H9 (cell line): ENCODE data around the gene PBOV1. TPM values are rescaled to one million over a fixed set of nuclear protein-coding genes. Genes with fewer than 3 reads are reported as not detected.

Experiments used
- DNase-seq: peaks from one replicate; pipeline ENCODE4 v3.0.0-alpha.2; 2017
- H2AFZ ChIP-seq: one replicate; pipeline ENCODE4 v1.6.1; 2013; ENCODE audit warnings: mild to moderate bottlenecking, low read length, control low read depth, moderate library complexity
- H2AK5ac ChIP-seq: 2 replicates; pipeline ENCODE4 v1.6.1; 2013; ENCODE audit warnings: low read length, control low read depth, mixed read lengths; ENCODE audit not compliant: insufficient read length
- H2BK120ac ChIP-seq: one replicate; pipeline ENCODE4 v1.6.1; 2013; ENCODE audit warnings: low read depth, mild to moderate bottlenecking, low read length, control low read depth, inconsistent platforms; ENCODE audit not compliant: poor library complexity, severe bottlenecking
- H2BK12ac ChIP-seq: 2 replicates; pipeline ENCODE4 v1.6.1; 2013; ENCODE audit warnings: low read length, control low read depth, mixed read lengths, low read depth; ENCODE audit not compliant: insufficient read length
- H2BK15ac ChIP-seq: 2 replicates; pipeline ENCODE4 v1.6.1; 2013; ENCODE audit warnings: low read depth, low read length, control low read depth
- H2BK20ac ChIP-seq: one replicate; pipeline ENCODE4 v1.6.1; 2013; ENCODE audit warnings: low read depth, mild to moderate bottlenecking, low read length, control low read depth, inconsistent platforms; ENCODE audit not compliant: poor library complexity, severe bottlenecking
- H2BK5ac ChIP-seq: 2 replicates; pipeline ENCODE4 v1.6.1; 2013; ENCODE audit warnings: low read length, control low read depth, mixed read lengths; ENCODE audit not compliant: insufficient read length
- H3K14ac ChIP-seq: 2 replicates; pipeline ENCODE4 v1.6.1; 2013; ENCODE audit warnings: low read length, control low read depth; ENCODE audit not compliant: insufficient read depth
- H3K18ac ChIP-seq: 2 replicates; pipeline ENCODE4 v1.6.1; 2013; ENCODE audit warnings: low read depth, mild to moderate bottlenecking, mixed read lengths, low read length, control low read depth; ENCODE audit not compliant: insufficient read length
- H3K23ac ChIP-seq: 2 replicates; pipeline ENCODE4 v1.6.1; 2013; ENCODE audit warnings: low read length, control low read depth, mixed read lengths, low read depth; ENCODE audit not compliant: insufficient read length
- H3K23me2 ChIP-seq: 2 replicates; pipeline ENCODE4 v1.6.1; 2013; ENCODE audit warnings: low read depth, mild to moderate bottlenecking, mixed read lengths, low read length, control low read depth; ENCODE audit not compliant: insufficient read length, poor library complexity, severe bottlenecking
- H3K27ac ChIP-seq: 2 replicates; pipeline ENCODE4 v1.5.1; 2013; ENCODE audit warnings: low read length, control low read depth, mixed read lengths, low read depth; ENCODE audit not compliant: insufficient read length
- H3K27me3 ChIP-seq: 2 replicates; pipeline ENCODE4 v1.6.1; 2013; ENCODE audit warnings: low read length, control low read depth, inconsistent platforms; ENCODE audit not compliant: insufficient read depth
- H3K4ac ChIP-seq: 2 replicates; pipeline ENCODE4 v1.6.1; 2013; ENCODE audit warnings: low read depth, mild to moderate bottlenecking, control low read depth, inconsistent platforms, low read length, moderate library complexity
- H3K4me1 ChIP-seq: 2 replicates; pipeline ENCODE4 v1.6.1; 2013; ENCODE audit warnings: low read length, control low read depth, inconsistent platforms; ENCODE audit not compliant: insufficient read depth
- H3K4me2 ChIP-seq: 2 replicates; pipeline ENCODE4 v1.6.1; 2013; ENCODE audit warnings: low read length, control low read depth, mixed read lengths; ENCODE audit not compliant: insufficient read length, insufficient read depth
- H3K56ac ChIP-seq: 2 replicates; pipeline ENCODE4 v1.6.1; 2013; ENCODE audit warnings: low read depth, mild to moderate bottlenecking, mixed read lengths, low read length, control low read depth; ENCODE audit not compliant: insufficient read length
- H3K79me1 ChIP-seq: 2 replicates; pipeline ENCODE4 v1.6.1; 2013; ENCODE audit warnings: low read depth, mild to moderate bottlenecking, moderate library complexity, low read length, control low read depth, inconsistent platforms; ENCODE audit not compliant: insufficient read depth, poor library complexity, severe bottlenecking
- H3K79me2 ChIP-seq: 2 replicates; pipeline ENCODE4 v1.6.1; 2013; ENCODE audit warnings: low read length, control low read depth, inconsistent platforms; ENCODE audit not compliant: insufficient read depth
- H3K9ac ChIP-seq: 2 replicates; pipeline ENCODE4 v1.6.1; 2013; ENCODE audit warnings: low read length, control low read depth, mixed read lengths; ENCODE audit not compliant: insufficient read length; ENCODE audit errors: extremely low read depth
- H3K9me3 ChIP-seq: one replicate; pipeline ENCODE4 v1.6.1; 2013; ENCODE audit warnings: low read depth, low read length, inconsistent platforms; ENCODE audit not compliant: control insufficient read depth
- H3T11ph ChIP-seq: one replicate; pipeline ENCODE4 v1.6.1; 2013; ENCODE audit warnings: mild to moderate bottlenecking, low read length, control low read depth, inconsistent platforms
- H4K20me1 ChIP-seq: one replicate; pipeline ENCODE4 v1.6.1; 2013; ENCODE audit not compliant: control insufficient read depth, insufficient read length, insufficient read depth
- H4K5ac ChIP-seq: 2 replicates; pipeline ENCODE4 v1.6.1; 2013; ENCODE audit warnings: low read depth, mild to moderate bottlenecking, mixed read lengths, low read length, control low read depth; ENCODE audit not compliant: insufficient read length
- H4K8ac ChIP-seq: replicated peaks from 2 replicates; pipeline ENCODE4 v1.6.1; 2013; ENCODE audit warnings: low read length, control low read depth, mixed read lengths, low read depth; ENCODE audit not compliant: insufficient read length
- H4K91ac ChIP-seq: 2 replicates; pipeline ENCODE4 v1.6.1; 2013; ENCODE audit warnings: low read depth, mild to moderate bottlenecking, moderate library complexity, mixed read lengths, low read length, control low read depth; ENCODE audit not compliant: insufficient read length
- H3K27ac Mint-ChIP-seq, 3 experiments: 2 replicates in 2 of 3; 3 replicates in 1 of 3; pipeline ENCODE4 v1.8.0; 2020 to 2021; ENCODE audit warnings: mixed read lengths in 3 of 3, mild to moderate bottlenecking in 1 of 3, moderate library complexity in 1 of 3
- H3K27me3 Mint-ChIP-seq: 2 replicates; pipeline ENCODE4 v1.8.0; 2021; ENCODE audit warnings: low read depth, mild to moderate bottlenecking, moderate library complexity, mixed read lengths
- H3K36me3 Mint-ChIP-seq, 3 experiments: 2 replicates in 2 of 3; 3 replicates in 1 of 3; pipeline ENCODE4 v1.8.0; 2020 to 2021; ENCODE audit warnings: low read depth in 3 of 3, mixed read lengths in 3 of 3; ENCODE audit not compliant: insufficient read depth in 1 of 3
- H3K4me1 Mint-ChIP-seq, 2 experiments: 2 replicates each; pipeline ENCODE4 v1.8.0; 2020; ENCODE audit warnings: mixed read lengths in 2 of 2
- H3K4me3 Mint-ChIP-seq, 2 experiments: 2 replicates in 1 of 2; 3 replicates in 1 of 2; pipeline ENCODE4 v1.8.0; 2020 to 2021; ENCODE audit warnings: mild to moderate bottlenecking in 2 of 2, mixed read lengths in 2 of 2, moderate library complexity in 1 of 2
- H3K9me3 Mint-ChIP-seq, 2 experiments: 2 replicates in 1 of 2; 3 replicates in 1 of 2; pipeline ENCODE4 v1.8.0; 2020; ENCODE audit warnings: mild to moderate bottlenecking in 2 of 2, mixed read lengths in 2 of 2, moderate library complexity in 1 of 2
- CTCF ChIP-seq: fragments of 200-600 bp; sonication (generic); conservative IDR thresholded peaks from 3 replicates; pipeline ENCODE4 v1.8.0; 2021; ENCODE audit warnings: antibody characterized with exemption, mild to moderate bottlenecking
- WGBS: extraction: QIAGEN DNeasy Blood & Tissue Kit; methylation state at CpG from one replicate; pipeline ENCODE4 v1.1.7; 2013; ENCODE audit warnings: missing lambda C conversion rate, low lambda C conversion rate, mixed read lengths; ENCODE audit not compliant: insufficient read length; ENCODE audit errors: extremely low coverage; 5-methylcytosine and 5-hydroxymethylcytosine counted together
- total RNA-seq: library from RNA; stranded (reverse); gene quantifications from 2 replicates; pipeline ENCODE4 v1.2.1, GENCODE V29; 2021

The PBOV1 gene
- total RNA-seq, 1 experiment from 2014 or later = not detected

GRCh38 chr6:138237463-138237862 lies 19.2 kb upstream of the PBOV1 start:
- Histone ChIP-seq H3K14ac (no peak overlapping the region), H3T11ph (no peak overlapping the region), H3K79me2 (no peaks in the 10 kb centered on the region), H3K27me3 (no peaks in the 10 kb centered on the region; the same call in 1 of the 2 replicates), H4K8ac (no peak overlapping the region), H3K9ac (no peak overlapping the region), H3K79me1 (no peaks in the 10 kb centered on the region), H2BK20ac (no peak overlapping the region), H4K5ac (no peak overlapping the region), H3K23me2 (no peaks in the 10 kb centered on the region), H3K18ac (no peak overlapping the region), H2BK15ac (no peak overlapping the region), H3K56ac (no peak overlapping the region), H2AK5ac (no peak overlapping the region), H3K27ac (no peak overlapping the region), H3K4me2 (no peak overlapping the region), H3K4ac (no peak overlapping the region), H4K20me1 (no peaks in the 10 kb centered on the region), H3K23ac (no peak overlapping the region), H3K4me1 (peaks cover 5% of the 10 kb centered on the region; the same call in 1 of the 2 replicates), H2BK12ac (no peak overlapping the region), H2BK120ac (no peak overlapping the region), H4K91ac (no peak overlapping the region), H3K9me3 (no peaks in the 10 kb centered on the region), H2BK5ac (no peak overlapping the region), H2AFZ (no peak overlapping the region)
- no CpG with 5 or more reads among the region's 2 CpGs for WGBS
- H3K4me3 Mint-ChIP-seq = no peak overlapping the region
- H3K27me3 Mint-ChIP-seq = no peaks in the 10 kb centered on the region
- H3K9me3 Mint-ChIP-seq = no peaks in the 10 kb centered on the region
- H3K36me3 Mint-ChIP-seq = no peaks in the 10 kb centered on the region
- TF ChIP-seq CTCF = no peak
- DNase-seq = no peak
- peak overlapping the region in 1 of 3 experiments; percentile 37; a peak in 1 of 7 replicates for H3K27ac Mint-ChIP-seq
- peaks cover 11 to 15% of the 10 kb centered on the region in 2 experiments for H3K4me1 Mint-ChIP-seq
